ENCODE results near the gene TMEM132C. TPM values are rescaled to one million over a fixed set of nuclear protein-coding genes. Genes with fewer than 3 reads are reported as not detected.

Gene TMEM132C
- total and polyA plus RNA-seq, 4 donors, result 0.05 to 0.08 (median 0.05) TPM; not detected in 1

DNA sequence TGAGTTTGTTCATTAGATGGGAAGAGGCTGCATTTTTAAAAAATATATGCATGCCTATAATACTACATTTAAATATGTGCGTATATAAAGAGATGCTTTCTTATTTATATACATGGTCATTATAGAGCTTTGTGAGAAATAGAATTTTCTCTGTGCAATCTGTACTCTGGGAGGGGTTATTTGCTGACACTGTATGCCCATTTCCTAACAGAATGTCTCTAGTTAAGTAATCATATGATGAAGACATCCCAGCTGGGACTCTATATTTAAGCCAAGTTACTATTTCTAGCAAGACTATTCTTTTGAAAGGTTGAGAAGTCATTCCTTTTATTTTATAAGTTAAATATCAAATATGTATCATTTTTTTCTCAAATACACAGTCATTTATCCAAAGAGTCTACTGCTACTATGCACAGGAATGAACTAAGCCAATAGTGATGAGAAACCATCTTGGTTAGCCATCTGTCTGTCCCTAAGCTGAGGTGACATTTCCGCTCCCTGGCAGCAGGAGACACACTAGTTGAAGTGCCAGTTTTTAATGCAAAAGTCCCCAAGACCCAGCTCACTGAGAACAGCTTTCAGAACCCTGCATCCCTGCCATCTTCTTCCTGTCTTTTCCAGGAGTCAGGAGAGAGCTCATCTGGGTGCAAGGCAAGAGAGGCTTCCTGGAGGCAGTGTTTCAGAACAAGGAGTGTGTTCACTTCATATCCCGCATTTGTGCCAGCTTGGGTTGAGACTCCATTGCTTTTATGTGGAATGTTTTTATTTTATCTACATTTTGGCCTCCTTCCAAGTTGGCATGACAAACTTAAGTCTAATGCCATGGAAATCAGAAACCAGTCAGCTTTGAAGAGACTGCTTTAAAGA lies 69.5 kb downstream of the TMEM132C start (continued):
- no peak for TF ChIP-seq REST (IDR thresholded peaks at IDR 0.05)
- TF ChIP-seq TAF1 (conservative IDR thresholded peaks at IDR 0.05), result no peak

DNA sequence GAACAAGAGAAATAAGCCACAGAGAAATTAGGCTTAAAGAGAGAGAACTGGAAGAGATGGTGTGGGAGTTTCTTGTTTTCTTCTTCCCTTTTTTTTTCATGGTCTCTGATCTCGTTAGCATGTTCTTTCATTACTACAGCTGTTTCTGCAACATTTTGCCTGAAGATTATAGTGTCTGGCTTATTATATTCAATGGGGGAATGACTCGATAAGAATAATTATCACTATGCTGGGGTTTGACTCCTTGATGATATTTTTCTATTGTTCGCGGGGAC lies 70.0 kb downstream of the TMEM132C start:
- TF ChIP-seq RAD21 (IDR thresholded peaks at IDR 0.05), result no peak
- TF ChIP-seq FOXA1 (IDR thresholded peaks at IDR 0.05), result no peak
- TF ChIP-seq EGR1 (IDR thresholded peaks at IDR 0.05; ENCODE audit: low read depth in 2 of 2), result no peak
- TF ChIP-seq ATF3 (IDR thresholded peaks at IDR 0.05), result no peak
- no peak for TF ChIP-seq RXRA (IDR thresholded peaks at IDR 0.05)
- no peak for TF ChIP-seq HNF4A (conservative IDR thresholded peaks at IDR 0.05)
- no peak for TF ChIP-seq REST (IDR thresholded peaks at IDR 0.05)
- no peak for TF ChIP-seq FOXA2 (IDR thresholded peaks at IDR 0.05)
- no peak for TF ChIP-seq YY1 (IDR thresholded peaks at IDR 0.05)
- no peak for TF ChIP-seq TAF1 (conservative IDR thresholded peaks at IDR 0.05)
- TF ChIP-seq HNF4G (IDR thresholded peaks at IDR 0.05), result no peak
- no peak for TF ChIP-seq MAX (IDR thresholded peaks at IDR 0.05)
- Histone ChIP-seq H3K4me1 (ENCODE audit: control insufficient read depth in 4 of 4, insufficient read depth in 4 of 4, low read length in 3 of 4) (no peaks in the 10 kb centered on the region), H3K9me3 (ENCODE audit: control insufficient read depth in 4 of 4, low read length in 3 of 4) (peaks cover 0 to 5% (median 1%) of the 10 kb centered on the region in 4 donors), H3K4me3 (ENCODE audit: low read depth in 1 of 3, low read length in 3 of 3) (no peak overlapping the region), H3K27me3 (ENCODE audit: control insufficient read depth in 4 of 4, insufficient read depth in 4 of 4, low read length in 3 of 4) (peaks cover 0 to 4% (median 2%) of the 10 kb centered on the region in 4 donors), H3K27ac (ENCODE audit: low read depth in 1 of 2, low read length in 2 of 2) (no peak overlapping the region), H3K36me3 (ENCODE audit: control insufficient read depth in 4 of 4, insufficient read depth in 3 of 4, low read depth in 1 of 4, low read length in 3 of 4) (no peaks in the 10 kb centered on the region), H3K9ac (ENCODE audit: low read depth in 1 of 2, low read length in 2 of 2) (no peak overlapping the region)
- DNase-seq (ENCODE audit: low spot score), result no peak
- 33% methylated on average over 4 of the region's 4 CpGs for WGBS

Measured in liver (tissue), 9 donors.